ENCODE data around the gene KCNJ5.

- TF ChIP-seq CTCF (IDR thresholded peaks at IDR 0.05; ENCODE audit: low read depth, low read length, poor library complexity, severe bottlenecking) (no peak), EZH2phosphoT487 (IDR thresholded peaks at IDR 0.05; ENCODE audit: borderline replicate concordance, low read length) (no peak)
These were observed 28.1 kb downstream of the KCNJ5 start for GRCh38 chr11:128919216-128919615.

Measured in DOHH2 (cell line).